Daoy (cell line): ENCODE results near the gene CAPN7. TPM values are rescaled to one million over a fixed set of nuclear protein-coding genes. Genes with fewer than 3 reads are reported as not detected.

Experiments
- DNase-seq: peaks from one replicate; pipeline ENCODE4 v3.0.0-alpha.2; 2015; ENCODE audit warnings: low read depth
- total RNA-seq: library from RNA; depleted of rRNA; stranded (reverse); fragments of >200 nt; shearing (Covaris generic); gene quantifications from 2 replicates; pipeline ENCODE4 v1.2.3, GENCODE V29; 2014; rRNA removed

The CAPN7 gene
- total RNA-seq, 1 experiment from 2014 or later: 34.1 TPM

DNA sequence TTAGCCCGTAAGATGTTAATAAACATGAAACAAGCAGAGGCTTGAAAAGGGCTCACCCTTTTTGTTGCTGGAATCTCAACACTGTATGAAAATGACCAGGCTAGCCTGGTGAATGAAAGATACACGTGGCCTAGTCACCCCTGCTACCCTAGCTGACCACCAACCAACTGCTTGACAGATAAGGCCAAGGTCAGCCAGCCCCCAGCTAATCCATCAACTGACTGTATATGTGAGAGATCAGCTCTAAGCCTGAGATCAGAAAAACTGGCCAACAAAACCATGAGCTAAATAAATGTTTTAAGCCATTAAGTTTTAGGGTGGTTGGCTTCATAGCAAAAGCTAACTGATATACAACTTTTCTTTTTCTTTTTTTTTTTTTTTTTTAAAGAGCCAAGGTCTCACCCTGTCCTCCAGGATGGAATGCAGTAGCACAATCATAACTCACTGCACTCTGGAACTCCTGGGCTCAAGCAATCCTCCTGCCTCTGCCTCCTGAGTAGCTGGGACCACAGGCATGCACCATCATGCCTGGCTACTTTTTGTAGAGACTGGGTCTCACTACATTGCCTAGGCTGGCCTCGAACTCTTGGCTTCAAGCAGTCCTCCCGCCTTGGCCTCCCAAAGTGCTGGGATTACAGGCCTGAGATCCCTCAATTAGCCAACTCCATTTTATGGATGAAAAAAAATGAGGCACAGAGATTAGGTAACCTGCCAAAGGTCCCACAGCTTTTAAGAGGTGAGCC, 91.7 kb downstream of the CAPN7 start:
- DNase-seq: no peak

DNA sequence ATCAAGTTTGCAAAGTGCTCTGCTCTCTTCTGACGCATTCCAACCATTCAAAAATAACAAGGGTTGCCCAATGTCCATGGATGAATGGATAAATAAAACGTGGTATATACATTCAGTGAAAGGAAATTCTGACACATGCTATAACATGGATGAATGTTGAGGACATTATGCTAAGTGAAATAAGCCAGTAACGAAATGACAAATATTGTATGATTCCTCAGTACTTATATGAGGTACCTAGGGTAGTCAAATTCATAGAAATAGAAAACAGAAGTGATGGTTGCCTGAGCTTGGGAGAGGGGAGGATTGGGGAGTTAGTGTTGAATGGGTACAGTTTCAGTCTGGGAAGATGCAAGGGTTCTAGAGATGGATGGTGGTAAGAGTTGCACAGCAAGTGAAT, 92.5 kb downstream of the CAPN7 start:
- DNase-seq: no peak

DNA sequence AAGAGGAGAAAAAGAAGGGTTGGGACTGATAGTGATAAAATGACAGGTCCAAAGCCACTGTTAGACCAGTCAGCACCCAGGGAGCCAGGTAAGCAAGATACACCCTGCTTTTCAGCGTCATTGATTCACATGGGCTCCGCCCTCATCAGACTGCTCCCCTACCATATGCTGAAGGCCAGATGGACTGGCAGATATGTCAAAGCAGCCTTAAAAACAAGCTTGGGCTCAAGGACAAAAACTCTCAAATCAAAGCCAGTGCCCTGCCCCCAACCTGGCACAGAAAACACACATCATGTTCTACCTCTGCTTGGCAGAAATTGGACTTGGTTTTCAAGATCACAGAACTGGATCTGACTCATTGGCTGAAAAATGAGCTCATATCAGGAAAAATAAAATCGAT, 93.0 kb downstream of the CAPN7 start:
- DNase-seq: no peak

DNA sequence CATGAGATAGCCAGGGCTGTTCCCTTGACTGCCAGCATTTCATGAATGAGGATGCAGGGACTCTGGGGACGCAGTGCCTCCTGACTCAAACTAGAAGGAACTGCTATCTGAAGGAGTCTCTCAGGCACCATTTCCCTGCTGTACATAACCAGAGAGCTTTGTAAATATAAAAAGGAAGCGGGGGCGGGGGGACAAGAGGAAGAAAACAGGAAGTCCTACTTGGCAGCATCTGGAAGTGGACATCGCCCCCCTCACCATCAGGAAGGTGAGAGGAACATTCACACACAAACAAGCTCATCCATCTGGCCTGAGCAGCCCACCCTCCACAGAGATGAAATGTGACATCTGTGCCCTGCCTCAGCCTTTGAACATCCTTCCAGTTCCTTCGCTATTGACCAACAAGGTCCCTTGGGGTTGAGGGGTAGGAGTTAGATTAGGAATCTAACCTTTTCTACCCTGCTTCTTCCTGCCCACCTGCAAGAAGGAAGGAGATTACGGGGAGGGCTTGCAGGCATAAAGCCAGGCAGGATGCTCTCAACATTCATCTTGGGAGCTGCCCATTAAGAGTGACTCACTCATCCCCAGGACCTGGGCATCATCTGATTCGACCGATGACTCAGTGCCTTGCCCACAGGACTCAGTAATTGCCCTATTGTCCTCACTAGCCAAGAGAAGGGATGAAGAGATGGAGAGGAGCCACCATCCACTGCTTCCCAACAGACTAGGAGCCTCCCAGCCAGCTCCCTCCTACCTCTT, 94.5 kb downstream of the CAPN7 start:
- peak; percentile 92 for DNase-seq

DNA sequence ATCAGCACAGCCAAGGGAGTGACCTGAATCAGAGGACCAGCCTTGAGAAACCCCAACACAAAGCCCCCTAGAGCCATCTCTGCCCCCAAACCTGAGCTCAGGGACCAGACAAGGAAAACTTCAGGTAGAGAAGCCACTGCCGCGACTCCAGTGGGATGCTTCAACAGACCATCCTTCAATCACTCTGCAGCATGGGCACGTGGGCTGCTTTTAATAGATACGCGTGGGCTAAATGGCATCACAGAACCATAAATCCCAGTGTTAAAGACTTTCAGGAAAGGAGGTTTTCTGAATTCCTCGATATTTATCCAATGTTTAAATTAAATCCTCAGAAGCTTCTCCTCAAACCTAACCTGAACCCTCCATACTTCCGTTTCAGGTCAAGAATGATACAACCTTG, 95.7 kb downstream of the CAPN7 start:
- no peak for DNase-seq

Other genes starting within 250 kb of the CAPN7 start
- gene MRPS25, start 140.9 kb upstream of the CAPN7 start, total RNA-seq: 19.4 and 26.2 TPM in 2 replicates
- 7.3 and 11.1 TPM in 2 replicates for gene RBSN, start 107.1 kb upstream of the CAPN7 start, total RNA-seq
- 20.3 and 21.0 TPM in 2 replicates for gene SH3BP5, start 126.3 kb downstream of the CAPN7 start, total RNA-seq
- gene METTL6, start 221.3 kb downstream of the CAPN7 start, total RNA-seq: 29.3 and 37.2 TPM in 2 replicates
- gene EAF1, start 221.4 kb downstream of the CAPN7 start, total RNA-seq: 18.2 and 20.8 TPM in 2 replicates